OCI-LY1 (cell line): ENCODE measurements around the gene USH1C.

Experiments used
- H2AFZ ChIP-seq: fragments of 200-600 bp; sonication (generic), shearing (Covaris generic); 2 replicates; pipeline ENCODE4 v1.6.0; 2014; ENCODE audit warnings: antibody characterized with exemption, mild to moderate bottlenecking, low read length
- H3F3A ChIP-seq: fragments of 200-600 bp; sonication (generic), shearing (Covaris generic); 2 replicates; pipeline ENCODE4 v1.6.0; 2014; ENCODE audit warnings: mild to moderate bottlenecking, antibody characterized with exemption, low read length, moderate library complexity; ENCODE audit not compliant: insufficient read depth
- H3K27ac ChIP-seq: fragments of 200-600 bp; sonication (generic); 2 replicates; pipeline ENCODE4 v1.5.1; 2014; ENCODE audit warnings: low read length, mixed run types, mild to moderate bottlenecking, low read depth; ENCODE audit not compliant: poor library complexity, severe bottlenecking
- H3K27me3 ChIP-seq: fragments of 200-600 bp; sonication (generic); 2 replicates; pipeline ENCODE4 v1.6.0; 2014; ENCODE audit warnings: antibody characterized with exemption, mild to moderate bottlenecking, low read length, moderate library complexity; ENCODE audit not compliant: insufficient read depth
- H3K36me3 ChIP-seq: fragments of 200-600 bp; sonication (generic); 2 replicates; pipeline ENCODE4 v1.6.1; 2014; ENCODE audit warnings: mild to moderate bottlenecking, antibody characterized with exemption, low read length, moderate library complexity, mixed read lengths; ENCODE audit not compliant: insufficient read depth
- H3K4me1 ChIP-seq: fragments of 200-600 bp; sonication (generic); 2 replicates; pipeline ENCODE4 v1.5.1; 2014; ENCODE audit warnings: mild to moderate bottlenecking, low read length, moderate library complexity; ENCODE audit not compliant: insufficient read depth, severe bottlenecking
- H3K4me2 ChIP-seq: fragments of 200-600 bp; sonication (generic), shearing (Covaris generic); 2 replicates; pipeline ENCODE4 v1.6.1; 2014; ENCODE audit warnings: low read length
- H3K4me3 ChIP-seq: fragments of 200-600 bp; sonication (generic); 2 replicates; pipeline ENCODE4 v1.5.1; 2014; ENCODE audit warnings: low read length, low read depth, mild to moderate bottlenecking, mixed read lengths; ENCODE audit not compliant: poor library complexity, severe bottlenecking
- H3K79me2 ChIP-seq: fragments of 200-600 bp; shearing (Covaris generic); 2 replicates; pipeline ENCODE4 v1.6.1; 2016; ENCODE audit warnings: mixed run types, low read length, mixed read lengths; ENCODE audit not compliant: insufficient read depth
- H3K9ac ChIP-seq: fragments of 200-600 bp; sonication (generic), shearing (Covaris generic); 2 replicates; pipeline ENCODE4 v1.6.1; 2014; ENCODE audit warnings: mild to moderate bottlenecking, low read length, mixed read lengths
- H3K9me2 ChIP-seq: fragments of 200-600 bp; sonication (generic), shearing (Covaris generic); 2 replicates; pipeline ENCODE4 v1.6.1; 2014; ENCODE audit warnings: low read depth, mild to moderate bottlenecking, low read length, mixed read lengths
- H3K9me3 ChIP-seq: fragments of 200-600 bp; shearing (Covaris generic); 2 replicates; pipeline ENCODE4 v1.6.1; 2014; ENCODE audit warnings: low read length, mixed read lengths
- H4K20me1 ChIP-seq: fragments of 200-600 bp; sonication (generic), shearing (Covaris generic); 2 replicates; pipeline ENCODE4 v1.6.0; 2016; ENCODE audit warnings: mild to moderate bottlenecking, low read length; ENCODE audit not compliant: insufficient read depth
- CTCF ChIP-seq: fragments of 200-600 bp; sonication (generic), shearing (Covaris generic); IDR thresholded peaks from 2 replicates; pipeline ENCODE4 v1.5.1; 2017; ENCODE audit warnings: mild to moderate bottlenecking, antibody characterized with exemption, low read length, moderate library complexity, mixed read lengths
- EZH2 ChIP-seq: fragments of 200-600 bp; sonication (generic), shearing (Covaris generic); IDR thresholded peaks from 2 replicates; pipeline ENCODE4 v1.8.0; 2017; ENCODE audit warnings: borderline replicate concordance, mixed run types, mild to moderate bottlenecking, antibody characterized with exemption, low read length, moderate library complexity, mixed read lengths

Gene USH1C

GRCh38 chr11:17512101-17512500, 32.1 kb downstream of the USH1C start:
- H3K27me3 ChIP-seq = no peaks in the 10 kb centered on the region
- no peak overlapping the region for H3K4me2 ChIP-seq

DNA sequence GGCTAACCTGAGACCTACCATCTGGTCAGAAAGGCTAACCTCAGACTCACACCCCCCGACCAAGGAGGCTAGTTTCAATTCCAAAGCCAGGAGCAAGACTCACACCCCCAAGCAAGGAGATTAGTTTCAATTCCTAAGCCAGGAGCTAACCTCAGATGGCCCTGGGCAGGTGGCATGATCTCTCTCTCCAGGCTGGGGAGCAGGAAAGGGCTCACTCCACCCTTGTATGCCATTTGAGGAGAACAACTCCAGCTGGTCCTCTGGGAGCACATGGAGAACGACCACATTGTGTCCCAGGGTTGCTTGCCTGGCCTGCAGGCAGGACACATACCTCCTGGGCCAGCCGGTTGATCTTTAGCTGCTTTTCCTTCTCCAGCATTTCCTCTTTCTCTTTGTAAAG, 32.6 kb downstream of the USH1C start:
- Histone ChIP-seq H3K79me2 (no peaks in the 10 kb centered on the region), H3K9me3 (no peaks in the 10 kb centered on the region), H3K4me1 (no peaks in the 10 kb centered on the region), H3K27ac (no peak overlapping the region), H3K27me3 (no peaks in the 10 kb centered on the region), H3K4me2 (no peak overlapping the region), H2AFZ (no peak overlapping the region), H3K4me3 (no peak overlapping the region), H4K20me1 (no peaks in the 10 kb centered on the region), H3K36me3 (no peaks in the 10 kb centered on the region), H3K9me2 (no peaks in the 10 kb centered on the region), H3F3A (no peaks in the 10 kb centered on the region), H3K9ac (no peak overlapping the region)
- TF ChIP-seq CTCF = no peak
- no peak for TF ChIP-seq EZH2

More at GRCh38 chr11:17512101-17512500, 32.1 kb downstream of the USH1C start:
- Histone ChIP-seq H3K79me2 (no peaks in the 10 kb centered on the region), H4K20me1 (no peaks in the 10 kb centered on the region), H3K4me3 (no peak overlapping the region), H3K9ac (no peak overlapping the region), H3K9me3 (no peaks in the 10 kb centered on the region), H2AFZ (no peak overlapping the region), H3K36me3 (no peaks in the 10 kb centered on the region), H3K27ac (no peak overlapping the region), H3F3A (no peaks in the 10 kb centered on the region), H3K9me2 (no peaks in the 10 kb centered on the region), H3K4me1 (no peaks in the 10 kb centered on the region)
- TF ChIP-seq CTCF (no peak), EZH2 (no peak)

DNA sequence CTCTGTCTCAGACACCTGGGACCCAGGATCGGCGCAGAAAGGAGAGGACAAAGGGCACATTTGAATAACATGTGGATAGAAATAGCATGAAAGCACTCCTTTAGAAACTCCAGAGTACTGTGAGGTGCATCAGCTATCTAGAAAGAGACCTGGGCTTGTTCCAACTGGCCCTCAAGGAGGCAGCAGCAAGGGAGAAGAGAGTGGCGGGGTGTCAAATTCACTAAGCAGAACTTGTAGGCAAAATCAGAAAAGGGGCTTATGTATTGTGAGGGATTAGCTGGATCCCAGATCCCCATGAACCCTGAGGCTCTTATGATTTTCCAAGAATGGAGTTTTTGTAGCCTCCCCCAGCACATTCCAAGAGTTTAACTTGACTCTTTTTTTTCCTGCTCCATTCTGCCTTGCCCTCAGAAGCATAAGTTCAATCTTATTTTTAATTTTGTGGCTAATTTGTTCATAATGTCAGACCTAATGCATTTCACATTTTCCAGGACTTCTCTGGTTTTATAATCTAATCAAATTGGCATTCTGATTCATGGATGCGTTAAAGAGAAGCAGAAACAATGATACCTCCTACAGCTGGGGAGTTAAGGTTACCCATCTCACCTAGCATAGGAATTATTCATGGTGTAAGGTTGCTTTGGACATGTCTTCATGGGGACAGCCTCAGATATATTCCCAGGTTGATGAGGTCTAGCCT, 33.6 kb downstream of the USH1C start:
- Histone ChIP-seq H4K20me1 (no peaks in the 10 kb centered on the region), H3K36me3 (no peaks in the 10 kb centered on the region), H3K4me1 (no peaks in the 10 kb centered on the region), H3K79me2 (no peaks in the 10 kb centered on the region), H2AFZ (no peak overlapping the region), H3K27ac (no peak overlapping the region), H3K27me3 (no peaks in the 10 kb centered on the region), H3K9me2 (no peaks in the 10 kb centered on the region), H3K9me3 (no peaks in the 10 kb centered on the region), H3K9ac (no peak overlapping the region), H3K4me2 (no peak overlapping the region), H3K4me3 (no peak overlapping the region), H3F3A (no peaks in the 10 kb centered on the region)
- TF ChIP-seq EZH2 (no peak), CTCF (no peak)
